ENCODE data around the gene IGBP1.

- no peak for TF ChIP-seq CTCF (conservative IDR thresholded peaks at IDR 0.05)
- TF ChIP-seq EZH2 (IDR thresholded peaks at IDR 0.05; ENCODE audit: low read depth) = no peak
Measured at GRCh38 chrX:70096052-70096451, 37.2 kb upstream of the IGBP1 start.

Measured in PC-9 (cell line).